ENCODE measurements around the gene TMBIM4. TPM values are rescaled to one million over a fixed set of nuclear protein-coding genes. Genes with fewer than 3 reads are reported as not detected.

Gene TMBIM4
- total RNA-seq, 3 donors from 2014 or later: 117 to 178 (median 157) TPM

DNA sequence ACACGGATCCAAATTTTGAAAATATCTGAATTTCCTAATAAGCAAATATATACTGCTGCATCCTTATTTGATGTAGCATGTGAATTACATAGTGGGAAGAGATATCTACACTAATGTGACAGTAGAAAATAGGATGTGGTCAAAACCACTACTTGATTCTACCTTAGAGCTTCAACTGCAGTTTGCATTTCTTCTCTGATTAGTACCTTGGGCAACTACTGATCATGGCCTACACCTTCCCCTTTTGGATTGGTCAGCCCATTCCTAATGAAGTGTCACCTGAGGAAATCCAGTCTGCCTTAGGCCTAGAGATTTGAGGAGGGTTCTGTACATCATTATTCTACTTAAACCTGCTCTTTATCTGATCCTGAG lies 49.9 kb downstream of the TMBIM4 start:
- DNase-seq (no peak), ATAC-seq (no peak)
- no peak overlapping the region for H3K4me3 ChIP-seq
- TF ChIP-seq, protein P1, sequence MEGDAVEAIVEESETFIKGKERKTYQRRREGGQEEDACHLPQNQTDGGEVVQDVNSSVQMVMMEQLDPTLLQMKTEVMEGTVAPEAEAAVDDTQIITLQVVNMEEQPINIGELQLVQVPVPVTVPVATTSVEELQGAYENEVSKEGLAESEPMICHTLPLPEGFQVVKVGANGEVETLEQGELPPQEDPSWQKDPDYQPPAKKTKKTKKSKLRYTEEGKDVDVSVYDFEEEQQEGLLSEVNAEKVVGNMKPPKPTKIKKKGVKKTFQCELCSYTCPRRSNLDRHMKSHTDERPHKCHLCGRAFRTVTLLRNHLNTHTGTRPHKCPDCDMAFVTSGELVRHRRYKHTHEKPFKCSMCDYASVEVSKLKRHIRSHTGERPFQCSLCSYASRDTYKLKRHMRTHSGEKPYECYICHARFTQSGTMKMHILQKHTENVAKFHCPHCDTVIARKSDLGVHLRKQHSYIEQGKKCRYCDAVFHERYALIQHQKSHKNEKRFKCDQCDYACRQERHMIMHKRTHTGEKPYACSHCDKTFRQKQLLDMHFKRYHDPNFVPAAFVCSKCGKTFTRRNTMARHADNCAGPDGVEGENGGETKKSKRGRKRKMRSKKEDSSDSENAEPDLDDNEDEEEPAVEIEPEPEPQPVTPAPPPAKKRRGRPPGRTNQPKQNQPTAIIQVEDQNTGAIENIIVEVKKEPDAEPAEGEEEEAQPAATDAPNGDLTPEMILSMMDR (IDR thresholded peaks at IDR 0.05): no peak
- no peaks in the 10 kb centered on the region for H3K4me1 ChIP-seq (ENCODE audit: low read depth)
- intact Hi-C loops (cut with DNase I, micrococcal nuclease): no loop called here
- no peaks in the 10 kb centered on the region for H3K9me3 ChIP-seq
- no peaks in the 10 kb centered on the region for H3K36me3 ChIP-seq (ENCODE audit: low read depth)

DNA sequence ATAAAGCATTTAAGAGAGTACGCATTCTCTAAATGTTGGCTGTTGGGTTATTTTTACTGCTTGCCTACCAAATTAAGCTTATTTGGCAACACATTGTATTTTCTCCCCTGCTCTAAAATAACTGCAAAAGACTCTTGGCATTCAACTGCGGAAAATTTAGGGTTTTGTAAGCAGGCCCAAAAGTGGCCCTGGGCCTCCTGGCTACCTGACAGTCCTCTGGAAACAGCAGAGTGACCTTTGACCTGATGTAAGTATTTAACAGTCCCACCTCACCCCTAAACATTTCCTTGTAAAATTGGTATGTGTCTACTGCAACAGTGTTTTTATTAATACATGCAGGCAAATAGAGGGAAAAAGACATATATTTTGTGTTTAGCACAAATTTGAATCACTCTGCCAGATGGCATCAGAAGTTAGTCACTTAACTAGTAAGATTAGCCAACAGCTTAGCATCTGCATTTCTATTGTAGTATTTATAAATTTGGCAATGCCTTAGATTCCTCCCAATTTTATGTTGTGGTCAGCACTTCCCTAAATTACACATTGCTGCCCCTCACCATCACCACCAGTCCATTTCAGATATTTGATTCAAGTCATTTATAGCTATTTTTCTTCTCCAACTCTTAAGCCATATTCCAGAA lies 50.4 kb downstream of the TMBIM4 start:
- intact Hi-C loops (cut with DNase I, micrococcal nuclease): no loop called here
- ATAC-seq: no peak
- TF ChIP-seq, protein P1 (IDR thresholded peaks at IDR 0.05): no peak
- no peak for DNase-seq
- Histone ChIP-seq H3K36me3 (ENCODE audit: low read depth) (no peaks in the 10 kb centered on the region), H3K9me3 (no peaks in the 10 kb centered on the region), H3K4me1 (ENCODE audit: low read depth) (no peaks in the 10 kb centered on the region), H3K4me3 (no peak overlapping the region)

DNA sequence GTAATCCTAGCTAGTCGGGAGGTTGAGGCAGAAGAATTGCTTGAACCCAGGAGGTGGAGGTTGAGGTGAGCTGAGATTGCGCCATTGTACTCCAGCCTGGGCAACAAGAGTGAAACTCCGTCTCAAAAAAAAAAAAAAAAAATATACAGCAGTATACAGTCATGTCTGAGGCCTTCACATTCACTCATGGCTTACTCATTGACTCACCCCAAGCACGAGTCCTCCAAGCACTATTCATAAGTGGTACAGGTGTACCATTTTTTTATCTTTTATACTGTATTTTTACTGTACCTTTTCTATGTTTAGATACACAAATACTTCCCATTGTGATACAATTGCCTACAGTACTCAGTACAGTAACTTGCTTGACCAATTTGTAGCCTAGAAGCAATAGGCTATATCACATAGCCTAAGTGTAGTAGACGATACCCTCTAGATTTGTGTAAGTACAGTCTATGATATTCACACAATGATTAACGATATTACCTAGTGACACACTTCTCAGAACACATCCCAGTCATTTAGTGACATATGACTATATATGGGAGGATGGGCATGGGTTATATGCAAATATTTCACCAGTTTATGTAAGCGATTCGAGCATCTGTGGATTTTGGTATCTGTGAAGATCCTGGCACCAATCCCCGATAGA lies 51.4 kb downstream of the TMBIM4 start:
- no peaks in the 10 kb centered on the region for H3K4me1 ChIP-seq (ENCODE audit: low read depth)
- ATAC-seq (no peak), DNase-seq (no peak)
- no peaks in the 10 kb centered on the region for H3K36me3 ChIP-seq (ENCODE audit: low read depth)
- no peak overlapping the region for H3K4me3 ChIP-seq
- TF ChIP-seq, protein P1 (IDR thresholded peaks at IDR 0.05): no peak
- no peaks in the 10 kb centered on the region for H3K9me3 ChIP-seq
- intact Hi-C loops (cut with DNase I, micrococcal nuclease): no loop called here

DNA sequence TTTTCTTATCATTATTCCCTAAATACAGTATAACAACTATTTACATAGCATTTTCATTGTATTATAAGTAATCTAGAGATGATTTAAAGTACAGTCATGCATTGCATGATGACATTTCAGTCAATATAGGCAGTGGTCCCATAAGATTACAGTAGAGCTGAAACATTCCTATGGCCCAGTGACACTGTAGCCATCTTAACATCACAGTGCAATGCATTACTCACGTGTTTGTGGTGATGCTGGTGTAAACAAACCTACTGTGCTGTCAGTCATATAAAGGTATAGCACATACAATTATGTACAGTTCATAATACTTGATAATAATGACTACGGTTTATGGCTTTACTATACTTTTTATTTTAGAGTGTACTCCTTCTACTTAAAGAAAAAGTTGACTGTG lies 52.6 kb downstream of the TMBIM4 start:
- TF ChIP-seq, protein P1 (IDR thresholded peaks at IDR 0.05): no peak
- intact Hi-C loops (cut with DNase I, micrococcal nuclease): no loop called here
- ATAC-seq (no peak), DNase-seq (no peak)
- H3K4me3 ChIP-seq: no peak overlapping the region
- no peaks in the 10 kb centered on the region for H3K9me3 ChIP-seq
- no peaks in the 10 kb centered on the region for H3K4me1 ChIP-seq (ENCODE audit: low read depth)
- no peaks in the 10 kb centered on the region for H3K36me3 ChIP-seq (ENCODE audit: low read depth)

DNA sequence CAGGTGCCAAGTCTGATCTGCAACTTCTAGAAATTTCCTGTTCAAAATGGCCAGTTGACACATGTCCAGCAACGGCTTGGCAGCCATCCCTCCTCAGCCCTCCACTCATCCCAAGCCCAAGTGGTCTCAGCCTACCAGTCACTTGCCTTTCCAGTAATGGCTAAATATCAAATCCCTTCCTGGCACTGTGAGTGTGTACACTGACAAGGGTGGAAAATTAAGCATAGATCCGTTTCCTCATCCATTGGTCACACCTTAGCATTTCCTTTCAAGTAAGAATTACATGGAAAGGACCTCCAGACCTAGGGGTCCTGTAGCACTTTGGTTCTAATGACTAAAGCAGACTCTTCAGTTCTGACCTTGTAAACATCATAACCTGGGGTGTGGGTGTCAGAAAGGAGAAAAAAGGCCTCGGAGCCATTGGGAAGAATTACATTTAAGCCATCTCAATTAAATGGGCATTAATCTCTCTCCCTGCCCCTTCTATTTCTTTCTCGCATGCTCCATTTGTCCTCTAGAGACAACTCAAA lies 54.7 kb downstream of the TMBIM4 start:
- intact Hi-C loops (cut with DNase I, micrococcal nuclease): no loop called here
- no peak overlapping the region for H3K4me3 ChIP-seq
- no peak for ATAC-seq
- H3K36me3 ChIP-seq (ENCODE audit: low read depth): no peaks in the 10 kb centered on the region
- DNase-seq: no peak
- no peaks in the 10 kb centered on the region for H3K4me1 ChIP-seq (ENCODE audit: low read depth)
- TF ChIP-seq, protein P1 (IDR thresholded peaks at IDR 0.05): no peak
- no peaks in the 10 kb centered on the region for H3K9me3 ChIP-seq

Measured in mucosa of descending colon (tissue), 3 donors.